Measurements from ENCODE around the gene RPS6KC1.
"Not testable (repeated sequence)": the region's sequence is repeated elsewhere in the genome, so short reads cannot be mapped to it uniquely, and the experiment has no call there.

Gene RPS6KC1

GRCh38 chr1:213138892-213139291 is 87.9 kb downstream of the RPS6KC1 start:
- H3F3A ChIP-seq (ENCODE audit: low read depth), result no peaks in the 10 kb centered on the region
- H3K9ac ChIP-seq (ENCODE audit: low read depth, low read length, poor library complexity, severe bottlenecking), result no peak overlapping the region
- no peaks in the 10 kb centered on the region for H3K4me1 ChIP-seq (ENCODE audit: insufficient read depth, low read length, poor library complexity, severe bottlenecking)
- H3K79me2 ChIP-seq (ENCODE audit: insufficient read depth, low read length), result no peaks in the 10 kb centered on the region
- no peaks in the 10 kb centered on the region for H3K36me3 ChIP-seq (ENCODE audit: insufficient read depth, low read length)
- no peak overlapping the region for H3K4me2 ChIP-seq (ENCODE audit: low read depth, low read length, poor library complexity, severe bottlenecking)
- TF ChIP-seq CTCF (conservative IDR thresholded peaks at IDR 0.05; ENCODE audit: low read length) (no peak), EZH2phosphoT487 (IDR thresholded peaks at IDR 0.05; ENCODE audit: borderline replicate concordance) (no peak)
- no peak overlapping the region for H3K4me3 ChIP-seq (ENCODE audit: low read length, poor library complexity, severe bottlenecking)
- no peaks in the 10 kb centered on the region for H4K20me1 ChIP-seq (ENCODE audit: insufficient read depth, low read length, poor library complexity, severe bottlenecking)
- H3K9me3 ChIP-seq (ENCODE audit: insufficient read depth, low read depth, low read length), result no peaks in the 10 kb centered on the region
- H2AFZ ChIP-seq (ENCODE audit: low read length), result no peak overlapping the region
- no peaks in the 10 kb centered on the region for H3K27me3 ChIP-seq (ENCODE audit: insufficient read depth, low read length, poor library complexity, severe bottlenecking)
- H3K9me2 ChIP-seq (replicated peaks; ENCODE audit: low read depth, low read length), result no peaks in the 10 kb centered on the region

- no peak overlapping the region for H3K9ac ChIP-seq (ENCODE audit: low read depth, low read length, poor library complexity, severe bottlenecking)
- H3K27me3 ChIP-seq (ENCODE audit: insufficient read depth, low read length, poor library complexity, severe bottlenecking), result no peaks in the 10 kb centered on the region
- no peaks in the 10 kb centered on the region for H3F3A ChIP-seq (ENCODE audit: low read depth)
- H3K36me3 ChIP-seq (ENCODE audit: insufficient read depth, low read length), result no peaks in the 10 kb centered on the region
- no peak overlapping the region for H3K4me2 ChIP-seq (ENCODE audit: low read depth, low read length, poor library complexity, severe bottlenecking)
- no peaks in the 10 kb centered on the region for H3K9me3 ChIP-seq (ENCODE audit: insufficient read depth, low read depth, low read length)
- no peaks in the 10 kb centered on the region for H3K4me1 ChIP-seq (ENCODE audit: insufficient read depth, low read length, poor library complexity, severe bottlenecking)
- TF ChIP-seq EZH2phosphoT487 (IDR thresholded peaks at IDR 0.05; ENCODE audit: borderline replicate concordance) (no peak), CTCF (conservative IDR thresholded peaks at IDR 0.05; ENCODE audit: low read length) (no peak)
- H4K20me1 ChIP-seq (ENCODE audit: insufficient read depth, low read length, poor library complexity, severe bottlenecking), result no peaks in the 10 kb centered on the region
- H3K4me3 ChIP-seq (ENCODE audit: low read length, poor library complexity, severe bottlenecking), result no peak overlapping the region
- H3K79me2 ChIP-seq (ENCODE audit: insufficient read depth, low read length), result no peaks in the 10 kb centered on the region
- no peaks in the 10 kb centered on the region for H3K9me2 ChIP-seq (replicated peaks; ENCODE audit: low read depth, low read length)
- H2AFZ ChIP-seq (ENCODE audit: low read length), result no peak overlapping the region
Measured at GRCh38 chr1:213148905-213149304, 97.9 kb downstream of the RPS6KC1 start.

DNA sequence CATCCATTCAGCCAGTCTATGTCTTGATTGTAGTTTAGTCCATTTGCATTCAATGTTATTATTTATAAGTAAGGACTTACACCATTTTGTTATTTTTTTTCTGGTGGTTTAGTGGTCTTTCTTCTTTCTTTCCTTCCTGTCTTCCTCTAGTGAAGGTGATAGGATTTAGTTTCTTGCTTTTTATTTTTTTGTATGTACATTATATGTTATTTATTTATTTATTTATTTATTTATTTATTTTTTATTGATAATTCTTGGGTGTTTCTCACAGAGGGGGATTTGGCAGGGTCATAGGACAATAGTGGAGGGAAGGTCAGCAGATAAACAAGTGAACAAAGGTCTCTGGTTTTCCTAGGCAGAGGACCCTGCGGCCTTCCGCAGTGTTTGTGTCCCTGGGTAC is 99.0 kb downstream of the RPS6KC1 start:
- not testable (repeated sequence) for H3K4me1 ChIP-seq (ENCODE audit: insufficient read depth, low read length, poor library complexity, severe bottlenecking); H3K4me3 ChIP-seq (ENCODE audit: low read length, poor library complexity, severe bottlenecking); H3K36me3 ChIP-seq (ENCODE audit: insufficient read depth, low read length); H3K9me2 ChIP-seq (replicated peaks; ENCODE audit: low read depth, low read length); H3K27me3 ChIP-seq (ENCODE audit: insufficient read depth, low read length, poor library complexity, severe bottlenecking); H3F3A ChIP-seq (ENCODE audit: low read depth); H3K79me2 ChIP-seq (ENCODE audit: insufficient read depth, low read length); H3K9me3 ChIP-seq (ENCODE audit: insufficient read depth, low read depth, low read length); H2AFZ ChIP-seq (ENCODE audit: low read length); H3K9ac ChIP-seq (ENCODE audit: low read depth, low read length, poor library complexity, severe bottlenecking); H3K4me2 ChIP-seq (ENCODE audit: low read depth, low read length, poor library complexity, severe bottlenecking); H4K20me1 ChIP-seq (ENCODE audit: insufficient read depth, low read length, poor library complexity, severe bottlenecking)

DNA sequence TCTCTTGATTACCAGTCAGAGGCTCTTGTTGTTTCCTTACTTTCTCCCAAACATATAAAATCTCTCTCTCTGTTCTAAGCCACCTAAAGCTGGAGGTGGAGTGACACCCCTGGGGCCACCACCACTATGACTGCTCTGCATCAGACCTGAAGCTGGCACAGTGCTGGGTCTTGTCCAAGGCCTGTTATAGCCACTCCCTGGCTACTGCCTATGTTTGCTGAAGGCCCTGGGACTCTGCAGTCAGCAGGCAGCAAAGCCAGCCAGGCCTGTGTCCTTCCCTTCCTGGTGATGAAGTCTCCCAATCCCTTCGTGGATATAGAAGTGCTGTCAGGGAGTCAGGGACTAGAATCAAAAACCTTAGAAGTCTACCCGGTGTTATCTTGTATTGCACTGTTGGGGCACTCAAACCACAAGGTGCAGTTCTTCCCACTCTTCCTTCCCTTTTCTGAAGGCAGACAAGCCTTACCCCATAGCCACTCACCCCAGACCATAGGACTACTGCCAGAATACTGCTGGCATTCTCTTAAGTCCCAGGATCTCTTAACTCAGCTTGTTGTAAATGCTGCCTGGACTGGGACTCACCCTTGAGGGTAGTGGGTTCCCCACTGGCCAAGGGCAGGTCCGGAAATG is 103.1 kb downstream of the RPS6KC1 start:
- Histone ChIP-seq H3F3A (ENCODE audit: low read depth) (no peaks in the 10 kb centered on the region), H3K79me2 (ENCODE audit: insufficient read depth, low read length) (no peaks in the 10 kb centered on the region), H3K4me2 (ENCODE audit: low read depth, low read length, poor library complexity, severe bottlenecking) (no peak overlapping the region), H2AFZ (ENCODE audit: low read length) (no peak overlapping the region), H3K9me3 (ENCODE audit: insufficient read depth, low read depth, low read length) (no peaks in the 10 kb centered on the region), H3K9me2 (replicated peaks; ENCODE audit: low read depth, low read length) (no peaks in the 10 kb centered on the region), H3K4me3 (ENCODE audit: low read length, poor library complexity, severe bottlenecking) (no peak overlapping the region), H3K27me3 (ENCODE audit: insufficient read depth, low read length, poor library complexity, severe bottlenecking) (no peaks in the 10 kb centered on the region), H3K36me3 (ENCODE audit: insufficient read depth, low read length) (no peaks in the 10 kb centered on the region), H3K9ac (ENCODE audit: low read depth, low read length, poor library complexity, severe bottlenecking) (no peak overlapping the region), H4K20me1 (ENCODE audit: insufficient read depth, low read length, poor library complexity, severe bottlenecking) (no peaks in the 10 kb centered on the region), H3K4me1 (ENCODE audit: insufficient read depth, low read length, poor library complexity, severe bottlenecking) (no peaks in the 10 kb centered on the region)
- TF ChIP-seq EZH2phosphoT487 (IDR thresholded peaks at IDR 0.05; ENCODE audit: borderline replicate concordance) (no peak), CTCF (conservative IDR thresholded peaks at IDR 0.05; ENCODE audit: low read length) (no peak)

Measured in Loucy (cell line).